Measurements from ENCODE around the gene GABRA5. TPM values are rescaled to one million over a fixed set of nuclear protein-coding genes. Genes with fewer than 3 reads are reported as not detected.

The GABRA5 gene
- total and polyA plus RNA-seq, 2 donors (not counting 1 experiment from before 2014, with no cell fraction given), result not detected

DNA sequence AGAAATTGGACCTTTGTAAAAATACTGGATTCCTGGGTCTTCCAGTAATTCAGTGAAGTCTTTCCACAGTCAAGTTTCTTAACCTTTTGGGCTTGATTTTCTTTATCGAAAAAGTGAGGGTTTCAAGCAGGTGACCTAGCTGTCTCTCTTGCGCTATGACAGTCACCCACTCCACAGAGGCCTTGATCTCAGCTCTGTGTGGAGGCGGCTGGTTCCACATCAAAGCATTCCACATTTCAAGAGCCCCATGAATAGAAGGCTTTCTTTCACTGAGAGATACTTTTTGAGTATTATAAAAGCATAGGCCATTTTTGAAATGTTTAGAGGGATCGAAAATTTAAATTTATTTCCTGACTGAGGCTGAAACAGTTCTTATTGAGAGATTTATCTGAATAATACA, 43.9 kb downstream of the GABRA5 start:
- Histone ChIP-seq H3K4me3 (ENCODE audit: control extremely low read depth in 1 of 5, extremely low read depth in 1 of 5, insufficient read depth in 1 of 5, low read depth in 2 of 5, low read length in 4 of 5) (no peak overlapping the region), H3K36me3 (replicated peaks in 1 of 2; ENCODE audit: control extremely low read depth in 1 of 2, control insufficient read depth in 1 of 2, extremely low read depth in 1 of 2, insufficient read depth in 2 of 2, low read length in 1 of 2) (no peaks in the 10 kb centered on the region), H3K79me2 (ENCODE audit: control insufficient read depth, insufficient read depth, low read length) (no peaks in the 10 kb centered on the region), H3K9ac (ENCODE audit: low read length) (no peak overlapping the region), H3K4me1 (ENCODE audit: control insufficient read depth in 2 of 2, insufficient read depth in 2 of 2, low read length in 2 of 2) (no peaks in the 10 kb centered on the region), H3K27me3 (replicated peaks in 1 of 4; ENCODE audit: control extremely low read depth in 1 of 4, control insufficient read depth in 3 of 4, insufficient read depth in 4 of 4, low read length in 3 of 4) (no peaks in the 10 kb centered on the region), H4K20me1 (ENCODE audit: control insufficient read depth, insufficient read depth, low read length, poor library complexity, severe bottlenecking) (no peaks in the 10 kb centered on the region), H3K27ac (ENCODE audit: low read length in 2 of 2) (no peak overlapping the region), H2AFZ (ENCODE audit: insufficient read depth, low read depth, low read length, poor library complexity, severe bottlenecking) (no peak overlapping the region), H3K4me2 (replicated peaks; ENCODE audit: low read depth, low read length, poor library complexity, severe bottlenecking) (no peak overlapping the region), H3K9me3 (ENCODE audit: control extremely low read depth in 1 of 3, control insufficient read depth in 2 of 3, insufficient read depth in 1 of 3, low read length in 2 of 3) (peaks cover 0 to 9% (median 9%) of the 10 kb centered on the region in 3 donors)
- no peak for ATAC-seq (ENCODE audit: low read depth)
- Mint-ChIP-seq H3K4me1 (no peaks in the 10 kb centered on the region), H3K4me3 (no peak overlapping the region), H3K9me3 (ENCODE audit: insufficient read depth) (no peaks in the 10 kb centered on the region), H3K27me3 (no peaks in the 10 kb centered on the region), H3K27ac (no peak overlapping the region)
- DNase-seq, result no peak
- intact Hi-C loops (cut with micrococcal nuclease), result no loop called here
- WGBS (ENCODE audit: insufficient coverage), result 100% methylated on average over 1 of the region's 4 CpGs
- ChIA-PET POLR2A (no interaction called here), CTCF (no interaction called here)
- no peak for TF ChIP-seq EZH2 (IDR thresholded peaks at IDR 0.05; ENCODE audit: borderline replicate concordance, insufficient read depth, low read depth, low read length, poor library complexity, severe bottlenecking)
- no peak for TF ChIP-seq CTCF (IDR thresholded peaks at IDR 0.05)

DNA sequence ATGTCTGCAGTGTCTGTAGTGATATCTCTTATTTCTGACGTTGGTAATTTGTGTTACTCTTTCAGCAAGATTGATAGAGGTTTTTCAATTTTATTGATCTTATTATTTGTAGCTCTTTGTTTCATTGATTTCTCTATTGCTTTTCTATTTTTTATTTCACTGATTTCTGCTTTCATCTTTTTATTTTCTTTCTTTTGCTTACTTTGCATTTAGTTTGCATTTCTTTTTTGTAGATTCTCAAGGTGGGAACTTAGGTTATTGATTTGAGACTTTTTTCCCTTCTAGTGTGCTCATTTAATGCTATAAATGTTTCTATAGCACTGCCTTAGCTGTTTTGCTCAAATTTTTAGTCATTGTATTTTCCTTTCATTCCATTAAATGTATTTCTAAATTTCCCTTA, 54.6 kb downstream of the GABRA5 start:
- no peaks in the 10 kb centered on the region for H3K4me1 ChIP-seq (ENCODE audit: control insufficient read depth in 2 of 2, insufficient read depth in 2 of 2, low read length in 2 of 2)
- CTCF ChIA-PET, result no interaction called here
- no peak overlapping the region for H3K9ac ChIP-seq (ENCODE audit: low read length)
- DNase-seq (no peak), ATAC-seq (ENCODE audit: low read depth) (no peak)
- H3K9me3 Mint-ChIP-seq (ENCODE audit: insufficient read depth), result peaks cover 6% of the 10 kb centered on the region
- no peaks in the 10 kb centered on the region for H3K27me3 ChIP-seq (replicated peaks in 1 of 4; ENCODE audit: control extremely low read depth in 1 of 4, control insufficient read depth in 3 of 4, insufficient read depth in 4 of 4, low read length in 3 of 4)
- H3K4me3 ChIP-seq (ENCODE audit: control extremely low read depth in 1 of 5, extremely low read depth in 1 of 5, insufficient read depth in 1 of 5, low read depth in 2 of 5, low read length in 4 of 5), result no peak overlapping the region
- H3K4me2 ChIP-seq (replicated peaks; ENCODE audit: low read depth, low read length, poor library complexity, severe bottlenecking), result no peak overlapping the region
- H3K27ac ChIP-seq (ENCODE audit: low read length in 2 of 2), result no peak overlapping the region
- no peak overlapping the region for H2AFZ ChIP-seq (ENCODE audit: insufficient read depth, low read depth, low read length, poor library complexity, severe bottlenecking)
- H3K27ac Mint-ChIP-seq, result no peak overlapping the region
- no peaks in the 10 kb centered on the region for H3K27me3 Mint-ChIP-seq
- H3K36me3 ChIP-seq (replicated peaks in 1 of 2; ENCODE audit: control extremely low read depth in 1 of 2, control insufficient read depth in 1 of 2, extremely low read depth in 1 of 2, insufficient read depth in 2 of 2, low read length in 1 of 2), result no peaks in the 10 kb centered on the region
- H3K9me3 ChIP-seq (ENCODE audit: control extremely low read depth in 1 of 3, control insufficient read depth in 2 of 3, insufficient read depth in 1 of 3, low read length in 2 of 3), result peaks cover 0 to 2% (median 0%) of the 10 kb centered on the region in 3 donors
- no peaks in the 10 kb centered on the region for H3K4me1 Mint-ChIP-seq
- H4K20me1 ChIP-seq (ENCODE audit: control insufficient read depth, insufficient read depth, low read length, poor library complexity, severe bottlenecking), result no peaks in the 10 kb centered on the region
- intact Hi-C loops (cut with micrococcal nuclease), result no loop called here
- POLR2A ChIA-PET, result no interaction called here
- TF ChIP-seq EZH2 (IDR thresholded peaks at IDR 0.05; ENCODE audit: borderline replicate concordance, insufficient read depth, low read depth, low read length, poor library complexity, severe bottlenecking), result no peak
- TF ChIP-seq CTCF (IDR thresholded peaks at IDR 0.05), result no peak
- H3K79me2 ChIP-seq (ENCODE audit: control insufficient read depth, insufficient read depth, low read length), result no peaks in the 10 kb centered on the region
- H3K4me3 Mint-ChIP-seq, result no peak overlapping the region
- WGBS (ENCODE audit: insufficient coverage), result no CpG with 5 or more reads among the region's 1 CpG

Measured in B cell (primary cell).